ENCODE data around the gene PABPN1. TPM values are rescaled to one million over a fixed set of nuclear protein-coding genes. Genes with fewer than 3 reads are reported as not detected.

The PABPN1 gene
- total and polyA plus RNA-seq, 8 donors: 32.6 to 166 (median 53.4) TPM

GRCh38 chr14:23299211-23299957 is 21.9 kb upstream of the PABPN1 start:
- 73 to 77% methylated on average over 2 of the region's 2 CpGs for WGBS, 2 donors
- no peak for FAIRE-seq
- Histone ChIP-seq H3K4me3 (no peak overlapping the region), H3K4me1 (peaks cover 0 to 10% (median 0%) of the 10 kb centered on the region in 3 donors), H3K27ac (no peak overlapping the region), H3K36me3 (no peaks in the 10 kb centered on the region), H3K9me3 (no peaks in the 10 kb centered on the region), H3K27me3 (no peaks in the 10 kb centered on the region)
- no peak for DNase-seq
- intact Hi-C loops (cut with DNase I): no loop called here
- no peak for ATAC-seq
- no peak for TF ChIP-seq CTCF (IDR thresholded peaks at IDR 0.05)

DNA sequence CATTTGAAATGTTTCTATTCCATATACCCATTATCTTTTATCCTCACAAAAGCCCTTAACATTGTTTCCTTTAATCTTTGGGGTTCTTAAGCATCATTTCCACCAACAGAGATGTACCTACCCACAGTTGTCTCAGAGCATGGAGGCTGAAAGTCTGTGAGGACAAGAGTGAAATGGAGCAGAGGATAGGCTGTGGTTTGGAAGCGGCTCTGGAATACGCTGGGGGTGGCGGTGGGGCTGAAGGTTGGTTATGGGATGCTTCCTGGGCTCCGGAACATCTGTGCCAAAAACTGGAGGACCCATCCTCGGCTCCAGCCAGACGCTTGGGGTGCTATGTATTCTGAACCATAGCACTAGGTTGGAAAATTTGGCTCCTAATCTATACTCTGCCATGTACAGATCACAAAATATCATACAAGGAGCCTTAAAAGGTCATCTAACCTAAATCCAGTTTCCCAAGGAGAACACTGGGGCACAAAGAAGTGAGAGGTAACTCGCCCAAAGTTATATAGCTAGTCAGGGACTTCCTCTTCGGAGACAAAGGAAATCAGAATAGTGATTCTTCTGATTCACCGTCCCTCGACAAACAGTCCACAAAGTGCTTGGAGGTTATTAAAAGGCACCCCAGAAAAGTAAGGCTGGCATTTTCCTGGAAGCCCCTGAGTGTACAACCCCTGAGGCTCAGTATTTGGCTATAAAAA is 21.1 kb upstream of the PABPN1 start:
- H3K27ac ChIP-seq: peak overlapping the region; percentile 63 to 97 (median 94)
- H3K4me3 ChIP-seq: peak overlapping the region; percentile 29 to 82 (median 66)
- peaks cover 0 to 10% (median 0%) of the 10 kb centered on the region in 3 donors for H3K4me1 ChIP-seq
- DNase-seq (peak in 1 of 6 donors; percentile 30), FAIRE-seq (no peak), ATAC-seq (no peak)
- H3K27me3 ChIP-seq: no peaks in the 10 kb centered on the region
- no peaks in the 10 kb centered on the region for H3K9me3 ChIP-seq
- WGBS, 2 donors: 69 to 74% methylated on average over 10 of the region's 10 CpGs
- intact Hi-C loops (cut with DNase I): no loop called here
- TF ChIP-seq CTCF (IDR thresholded peaks at IDR 0.05): no peak
- H3K36me3 ChIP-seq: no peaks in the 10 kb centered on the region

DNA sequence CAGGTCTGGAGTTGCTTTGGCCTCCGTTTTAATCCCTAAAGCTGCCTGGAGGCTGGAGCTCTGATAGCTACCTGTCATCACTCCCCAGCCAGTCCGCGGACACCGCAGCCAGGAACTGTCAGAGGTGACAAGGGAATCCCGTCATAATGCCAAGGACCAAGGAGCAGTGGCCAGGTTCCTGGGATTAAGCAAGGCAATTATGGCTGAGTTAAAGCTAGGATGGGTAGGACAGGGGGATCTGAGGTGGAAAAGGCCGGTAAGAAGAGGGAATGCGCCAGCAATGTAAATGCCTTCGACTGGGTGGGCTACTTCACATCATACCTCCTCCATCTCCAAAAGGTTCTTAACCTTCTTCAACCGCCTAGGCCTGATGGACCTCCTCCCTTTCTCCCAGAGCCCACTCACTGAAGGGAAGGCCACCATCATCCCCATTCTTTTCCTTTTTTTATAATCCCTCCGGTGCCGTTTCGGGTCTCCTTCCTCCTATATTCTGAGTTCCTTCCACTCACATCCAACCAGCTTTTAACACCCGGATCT is 20.5 kb upstream of the PABPN1 start:
- intact Hi-C loops (cut with DNase I): no loop called here
- FAIRE-seq (no peak), ATAC-seq (no peak), DNase-seq (peak in 3 of 6 donors; percentile 45 to 52 (median 50))
- Histone ChIP-seq H3K4me1 (peaks cover under 1 to 11% (median 3%) of the 10 kb centered on the region in 3 donors), H3K36me3 (no peaks in the 10 kb centered on the region), H3K27ac (peak overlapping the region; percentile 63 to 97 (median 94)), H3K4me3 (peak overlapping the region; percentile 29 to 82 (median 66)), H3K9me3 (no peaks in the 10 kb centered on the region), H3K27me3 (no peaks in the 10 kb centered on the region)
- TF ChIP-seq CTCF (IDR thresholded peaks at IDR 0.05): no peak
- 1% methylated on average over 13 of the region's 13 CpGs for WGBS, 2 donors

GRCh38 chr14:23301288-23301968 is 19.8 kb upstream of the PABPN1 start:
- ATAC-seq (peak; percentile 79 to 85 (median 84)), FAIRE-seq (no peak), DNase-seq (peak; percentile 97 to 99 (median 99))
- peak overlapping the region; percentile 54 to 82 (median 68) for H3K4me3 ChIP-seq
- TF ChIP-seq CTCF (IDR thresholded peaks at IDR 0.05): peak; percentile 48 to 57 (median 52)
- WGBS, 2 donors: 0 to 1% methylated on average over 60 to 86 of the region's 87 CpGs
- no peaks in the 10 kb centered on the region for H3K9me3 ChIP-seq
- intact Hi-C loops (cut with DNase I): no loop called here
- H3K27ac ChIP-seq: peak overlapping the region; percentile 95 to 98 (median 98)
- peaks cover 6 to 16% (median 9%) of the 10 kb centered on the region in 3 donors for H3K4me1 ChIP-seq
- H3K36me3 ChIP-seq: no peaks in the 10 kb centered on the region
- H3K27me3 ChIP-seq: no peaks in the 10 kb centered on the region
